Measurements from ENCODE around the gene TOX2.

- TF ChIP-seq POLR2A (IDR thresholded peaks at IDR 0.05; ENCODE audit: low read depth, low read length) (no peak), TAF1 (IDR thresholded peaks at IDR 0.05; ENCODE audit: low read depth, low read length) (no peak), POLR2AphosphoS5 (IDR thresholded peaks at IDR 0.05; ENCODE audit: low read depth, low read length) (no peak)
Measured at GRCh38 chr20:44115181-44115580, 200.5 kb downstream of the TOX2 start.

Measured in GM12891 (cell line).